GM19397 (cell line): ENCODE data around the gene BCLAF1.

Source experiments
- ATAC-seq: cut with Tn5 transposase; IDR thresholded peaks from one replicate; pipeline ENCODE4 v1.9.1; 2021; ENCODE audit warnings: mild to moderate bottlenecking, moderate library complexity; ENCODE audit not compliant: unreplicated experiment

BCLAF1 gene

GRCh38 chr6:136208783-136209182, 80.9 kb downstream of the BCLAF1 start:
- no peak for ATAC-seq
